KMS-11 (cell line): ENCODE data around the gene NT5DC3.

Experiments used
- H2AFZ ChIP-seq: fragments of 200-600 bp; sonication (generic); 2 replicates; pipeline ENCODE4 v1.6.1; 2016; ENCODE audit warnings: antibody characterized with exemption, mixed run types, low read depth
- H3K27ac ChIP-seq: fragments of 200-600 bp; sonication (generic); 2 replicates; pipeline ENCODE4 v1.6.1; 2016; ENCODE audit warnings: mild to moderate bottlenecking, mixed run types
- H3K27me3 ChIP-seq: fragments of 200-600 bp; sonication (generic); 2 replicates; pipeline ENCODE4 v1.6.1; 2017; ENCODE audit warnings: mild to moderate bottlenecking, low read depth, mixed run types, moderate library complexity; ENCODE audit not compliant: insufficient read depth
- H3K36me3 ChIP-seq: fragments of 200-600 bp; sonication (generic); 2 replicates; pipeline ENCODE4 v1.6.1; 2017; ENCODE audit warnings: mild to moderate bottlenecking, mixed run types; ENCODE audit not compliant: insufficient read depth
- H3K4me1 ChIP-seq: fragments of 200-600 bp; sonication (generic); 2 replicates; pipeline ENCODE4 v1.6.1; 2016; ENCODE audit warnings: mild to moderate bottlenecking, low read depth, mixed run types; ENCODE audit not compliant: poor library complexity, severe bottlenecking
- H3K4me2 ChIP-seq: fragments of 200-600 bp; sonication (generic); 2 replicates; pipeline ENCODE4 v1.7.0; 2016; ENCODE audit warnings: mild to moderate bottlenecking, mixed run types
- H3K4me3 ChIP-seq: fragments of 200-600 bp; sonication (generic); IDR thresholded peaks from 2 replicates; pipeline ENCODE4 v1.6.1; 2017; ENCODE audit warnings: low read depth, low read length, mixed read lengths; ENCODE audit not compliant: insufficient read depth
- H3K79me2 ChIP-seq: fragments of 200-600 bp; sonication (generic); 2 replicates; pipeline ENCODE4 v1.6.1; 2016; ENCODE audit warnings: low read depth, mixed run types; ENCODE audit not compliant: insufficient read depth
- H3K9ac ChIP-seq: fragments of 200-600 bp; sonication (generic); 2 replicates; pipeline ENCODE4 v1.6.1; 2016; ENCODE audit warnings: mild to moderate bottlenecking, mixed run types
- H4K20me1 ChIP-seq: fragments of 200-600 bp; sonication (generic); 2 replicates; pipeline ENCODE4 v1.6.1; 2016; ENCODE audit warnings: mild to moderate bottlenecking, mixed run types; ENCODE audit not compliant: insufficient read depth
- TF ChIP-seq, protein P1 (sequence below): fragments of 200-600 bp; sonication (generic); conservative IDR thresholded peaks from 2 replicates; pipeline ENCODE4 v1.6.1; 2017; ENCODE audit warnings: low read depth, mild to moderate bottlenecking, antibody characterized with exemption, low read length, moderate library complexity, mixed read lengths

The NT5DC3 gene

DNA sequence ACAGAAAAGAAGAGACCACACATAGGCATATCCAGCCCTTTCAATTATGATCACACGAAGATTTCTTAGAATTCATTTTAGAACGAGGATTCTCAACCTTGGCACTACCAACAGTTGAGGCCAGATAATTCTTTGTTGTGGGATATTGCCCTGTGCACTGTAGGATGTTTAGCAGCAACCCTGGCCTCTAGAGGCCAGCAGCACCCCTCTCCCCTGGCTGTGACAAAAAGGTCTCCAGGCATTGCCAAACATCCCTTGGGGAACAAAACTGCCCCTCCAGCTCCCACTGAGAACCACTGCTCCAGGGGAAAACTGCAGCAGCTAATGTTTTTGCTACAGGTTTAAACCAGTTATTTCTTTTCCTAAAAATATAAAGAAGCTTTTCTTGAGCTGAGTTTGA lies 7.1 kb downstream of the NT5DC3 start:
- H3K27ac ChIP-seq: no peak overlapping the region
- H3K27me3 ChIP-seq: no peaks in the 10 kb centered on the region
- H3K4me2 ChIP-seq: no peak overlapping the region
- H4K20me1 ChIP-seq: no peaks in the 10 kb centered on the region
- H3K9ac ChIP-seq: no peak overlapping the region
- no peak overlapping the region for H2AFZ ChIP-seq
- no peak overlapping the region for H3K4me3 ChIP-seq
- no peaks in the 10 kb centered on the region for H3K36me3 ChIP-seq
- TF ChIP-seq, protein P1, sequence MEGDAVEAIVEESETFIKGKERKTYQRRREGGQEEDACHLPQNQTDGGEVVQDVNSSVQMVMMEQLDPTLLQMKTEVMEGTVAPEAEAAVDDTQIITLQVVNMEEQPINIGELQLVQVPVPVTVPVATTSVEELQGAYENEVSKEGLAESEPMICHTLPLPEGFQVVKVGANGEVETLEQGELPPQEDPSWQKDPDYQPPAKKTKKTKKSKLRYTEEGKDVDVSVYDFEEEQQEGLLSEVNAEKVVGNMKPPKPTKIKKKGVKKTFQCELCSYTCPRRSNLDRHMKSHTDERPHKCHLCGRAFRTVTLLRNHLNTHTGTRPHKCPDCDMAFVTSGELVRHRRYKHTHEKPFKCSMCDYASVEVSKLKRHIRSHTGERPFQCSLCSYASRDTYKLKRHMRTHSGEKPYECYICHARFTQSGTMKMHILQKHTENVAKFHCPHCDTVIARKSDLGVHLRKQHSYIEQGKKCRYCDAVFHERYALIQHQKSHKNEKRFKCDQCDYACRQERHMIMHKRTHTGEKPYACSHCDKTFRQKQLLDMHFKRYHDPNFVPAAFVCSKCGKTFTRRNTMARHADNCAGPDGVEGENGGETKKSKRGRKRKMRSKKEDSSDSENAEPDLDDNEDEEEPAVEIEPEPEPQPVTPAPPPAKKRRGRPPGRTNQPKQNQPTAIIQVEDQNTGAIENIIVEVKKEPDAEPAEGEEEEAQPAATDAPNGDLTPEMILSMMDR: no peak
- H3K79me2 ChIP-seq: peaks cover 12% of the 10 kb centered on the region; the same call in 1 of the 2 replicates
- no peaks in the 10 kb centered on the region for H3K4me1 ChIP-seq

DNA sequence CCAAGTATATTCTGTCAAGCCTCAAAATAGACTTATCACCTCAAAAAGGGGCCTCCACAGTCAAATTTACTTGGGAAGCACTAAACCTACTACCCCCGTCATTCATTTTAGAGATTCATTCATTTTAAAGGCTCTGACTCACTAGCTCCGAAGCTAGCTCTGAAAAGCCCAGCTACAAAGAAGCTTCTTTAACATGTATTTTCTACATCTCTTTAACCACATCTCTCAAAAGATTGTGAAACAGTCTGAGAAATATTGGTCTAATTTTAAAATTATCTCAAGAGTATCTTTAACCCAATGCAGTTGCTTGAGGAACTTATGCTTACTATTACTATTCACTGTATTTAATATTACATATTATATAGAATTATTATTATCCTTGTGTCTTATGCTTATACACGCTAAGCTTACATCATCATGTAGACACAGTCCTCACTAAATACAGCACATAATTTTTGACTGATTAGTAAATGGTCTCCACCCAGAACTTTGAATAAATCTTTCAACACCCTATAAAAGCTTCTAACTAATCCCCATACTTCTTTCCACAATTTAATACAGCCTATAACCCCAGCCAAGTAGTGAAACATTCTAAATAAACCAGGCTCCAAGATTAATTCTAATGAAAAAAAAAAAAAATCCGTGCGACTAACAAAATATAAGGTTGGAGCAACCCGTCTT lies 7.8 kb downstream of the NT5DC3 start:
- no peaks in the 10 kb centered on the region for H3K4me1 ChIP-seq
- H3K27ac ChIP-seq: no peak overlapping the region
- no peaks in the 10 kb centered on the region for H3K36me3 ChIP-seq
- TF ChIP-seq, protein P1: no peak
- H3K9ac ChIP-seq: no peak overlapping the region
- H3K79me2 ChIP-seq: peaks cover 7% of the 10 kb centered on the region; the same call in 1 of the 2 replicates
- H3K4me3 ChIP-seq: no peak overlapping the region
- H4K20me1 ChIP-seq: no peaks in the 10 kb centered on the region
- H3K27me3 ChIP-seq: no peaks in the 10 kb centered on the region
- H2AFZ ChIP-seq: no peak overlapping the region
- H3K4me2 ChIP-seq: no peak overlapping the region

- Histone ChIP-seq H3K36me3 (no peaks in the 10 kb centered on the region), H3K4me1 (no peaks in the 10 kb centered on the region), H3K4me2 (no peak overlapping the region), H3K9ac (no peak overlapping the region), H3K4me3 (no peak overlapping the region), H4K20me1 (no peaks in the 10 kb centered on the region), H3K79me2 (no peaks in the 10 kb centered on the region), H3K27ac (no peak overlapping the region), H2AFZ (no peak overlapping the region), H3K27me3 (no peaks in the 10 kb centered on the region)
- TF ChIP-seq, protein P1: no peak
These were observed 8.7 kb downstream of the NT5DC3 start for GRCh38 chr12:103832048-103832997.

DNA sequence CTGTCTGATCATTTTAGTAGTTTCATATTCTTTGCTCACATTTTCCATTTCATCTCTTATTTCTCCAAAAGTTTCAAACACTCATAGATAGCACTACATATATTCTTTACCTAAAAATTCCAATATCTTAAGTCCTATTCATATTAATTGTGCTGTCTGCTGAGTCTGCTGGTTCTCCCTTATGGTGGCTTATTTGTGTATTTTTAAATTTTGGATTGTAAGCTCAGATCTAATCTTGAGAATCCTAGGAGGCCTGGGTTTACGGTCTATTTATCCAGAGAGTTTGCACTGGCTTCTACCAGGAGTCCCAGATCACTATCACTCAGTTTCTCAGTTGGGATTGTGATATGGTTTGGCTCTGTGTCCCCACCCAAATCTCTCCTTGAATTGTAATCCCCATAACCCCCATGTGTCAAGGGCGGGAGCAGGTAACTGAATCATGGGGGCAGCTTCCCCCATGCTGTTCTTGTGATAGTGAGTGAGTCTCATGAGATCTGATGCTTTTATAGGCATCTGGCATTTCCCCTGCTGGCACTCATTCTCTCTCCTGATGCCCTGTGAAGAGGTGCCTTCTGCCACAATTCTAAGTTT lies 10.2 kb downstream of the NT5DC3 start:
- H3K4me1 ChIP-seq: no peaks in the 10 kb centered on the region
- H2AFZ ChIP-seq: no peak overlapping the region
- H3K4me2 ChIP-seq: no peak overlapping the region
- no peaks in the 10 kb centered on the region for H3K79me2 ChIP-seq
- no peaks in the 10 kb centered on the region for H3K36me3 ChIP-seq
- TF ChIP-seq, protein P1: no peak
- H4K20me1 ChIP-seq: no peaks in the 10 kb centered on the region
- H3K4me3 ChIP-seq: no peak overlapping the region
- H3K27ac ChIP-seq: no peak overlapping the region
- no peaks in the 10 kb centered on the region for H3K27me3 ChIP-seq
- H3K9ac ChIP-seq: no peak overlapping the region
